Hepatocyte (in vitro differentiated cells): ENCODE measurements around the gene ABCA9.
"Not testable (repeated sequence)": the region's sequence is repeated elsewhere in the genome, so short reads cannot be mapped to it uniquely, and the experiment has no call there.

ENCODE experiments used
- CTCF ChIP-seq: fragments of 200-600 bp; sonication (generic); IDR thresholded peaks from 2 replicates; pipeline ENCODE4 v1.5.1; 2016; ENCODE audit warnings: antibody characterized with exemption, mild to moderate bottlenecking; ENCODE audit not compliant: poor library complexity
- EZH2 ChIP-seq: fragments of 200-600 bp; sonication (generic); IDR thresholded peaks from 2 replicates; pipeline ENCODE4 v1.6.1; 2016; ENCODE audit warnings: antibody characterized with exemption, mild to moderate bottlenecking, borderline replicate concordance

DNA sequence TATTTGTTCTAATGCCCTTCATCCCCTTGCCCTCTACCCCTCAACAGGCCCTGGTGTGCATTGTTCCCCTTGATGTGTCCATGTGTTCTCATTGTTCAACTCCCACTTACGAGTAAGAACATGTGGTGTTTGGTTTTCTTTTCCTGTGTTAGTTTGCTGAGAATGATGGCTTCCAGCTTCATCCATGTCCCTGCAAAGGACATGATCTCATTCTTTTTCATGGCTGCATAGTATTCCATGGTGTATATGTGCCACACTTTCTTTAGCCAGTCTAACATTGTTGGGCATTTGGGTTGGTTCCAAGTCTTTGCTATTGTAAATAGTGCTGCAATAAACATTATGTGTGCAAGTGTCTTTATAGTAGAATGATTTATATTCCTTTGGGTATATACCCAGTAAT, 112.9 kb downstream of the ABCA9 start:
- TF ChIP-seq CTCF, EZH2: not testable (repeated sequence)
